AG09309 (cell line): ENCODE data around the gene EXOC4.
"Not testable (repeated sequence)": the region's sequence is repeated elsewhere in the genome, so short reads cannot be mapped to it uniquely, and the experiment has no call there.

Experiments used
- DNase-seq: peaks from one replicate; pipeline ENCODE4 v3.0.0-alpha.2; 2010; ENCODE audit warnings: low read depth
- H3K4me3 ChIP-seq: 2 replicates; pipeline ENCODE4 v1.5.1; 2011; ENCODE audit warnings: mild to moderate bottlenecking, low read depth, low read length, moderate library complexity; ENCODE audit not compliant: control insufficient read depth
- CTCF ChIP-seq: IDR thresholded peaks from 2 replicates; pipeline ENCODE4 v1.5.1; 2011; ENCODE audit warnings: mild to moderate bottlenecking, low read depth, low read length, inconsistent platforms; ENCODE audit not compliant: insufficient read depth, control insufficient read depth; ENCODE audit errors: missing control alignments

The EXOC4 gene

DNA sequence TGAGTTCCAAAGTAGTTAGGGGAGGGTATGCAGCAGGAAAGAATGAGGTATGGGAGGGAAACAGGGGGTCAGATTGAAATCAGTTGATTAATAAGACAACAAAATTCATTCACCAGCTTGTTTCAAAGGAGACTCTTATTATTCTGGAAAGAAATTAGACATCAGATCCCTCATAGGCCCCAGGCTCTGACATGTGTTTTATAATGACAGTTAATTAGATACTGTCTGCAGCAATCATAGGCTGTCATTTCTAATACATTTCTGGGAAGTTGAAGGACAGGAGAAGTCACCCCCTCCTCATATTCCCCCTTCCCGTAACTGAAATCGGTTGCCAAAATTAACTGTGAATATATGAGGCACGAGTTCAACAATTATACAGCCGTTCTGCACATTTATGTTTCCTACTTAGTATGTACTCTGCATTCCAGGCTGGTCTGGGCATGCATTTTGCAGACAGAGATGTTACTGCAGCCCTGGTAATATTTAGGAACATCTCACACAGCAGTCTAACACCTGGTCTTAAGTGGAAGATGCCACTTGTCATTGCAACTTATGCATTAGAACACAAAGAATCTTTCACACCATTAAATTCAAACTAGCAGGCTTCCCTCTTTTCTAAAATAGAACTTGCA, 519.0 kb downstream of the EXOC4 start:
- no peak for TF ChIP-seq CTCF
- no peak for DNase-seq
- H3K4me3 ChIP-seq, result no peak overlapping the region

- TF ChIP-seq CTCF, result no peak
- no peak for DNase-seq
- no peak overlapping the region for H3K4me3 ChIP-seq
Observed at GRCh38 chr7:133773601-133774000, 520.7 kb downstream of the EXOC4 start.

GRCh38 chr7:133775201-133775600, 522.3 kb downstream of the EXOC4 start:
- DNase-seq, result no peak
- no peak overlapping the region for H3K4me3 ChIP-seq
- TF ChIP-seq CTCF, result no peak

- DNase-seq, result no peak
- H3K4me3 ChIP-seq, result no peak overlapping the region
- no peak for TF ChIP-seq CTCF
Observed at GRCh38 chr7:133776266-133776665, 523.4 kb downstream of the EXOC4 start.

DNA sequence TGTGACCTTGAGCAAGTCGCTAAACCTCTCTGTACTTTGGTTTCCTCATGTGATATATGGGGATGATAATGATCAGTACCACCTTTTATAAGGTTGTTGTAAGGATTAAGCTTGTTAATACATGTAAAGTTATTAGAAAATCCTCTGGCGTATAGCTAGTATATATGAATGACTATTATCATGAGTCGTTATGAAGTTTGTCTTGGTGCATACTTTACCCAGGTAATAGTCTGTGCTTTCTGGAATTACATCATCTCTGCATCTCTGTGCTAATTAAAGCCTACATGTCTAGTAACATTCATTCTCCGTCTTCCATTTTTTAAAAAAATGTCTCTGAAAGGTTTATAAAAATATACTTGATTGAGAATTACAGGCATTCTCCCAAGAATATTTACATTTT, 524.8 kb downstream of the EXOC4 start:
- no peak overlapping the region for H3K4me3 ChIP-seq
- TF ChIP-seq CTCF, result no peak
- no peak for DNase-seq

GRCh38 chr7:133778472-133778871, 525.6 kb downstream of the EXOC4 start:
- DNase-seq, result no peak
- no peak for TF ChIP-seq CTCF
- H3K4me3 ChIP-seq, result no peak overlapping the region

GRCh38 chr7:133779538-133779937, 526.7 kb downstream of the EXOC4 start:
- H3K4me3 ChIP-seq, DNase-seq: not testable (repeated sequence)
